ENCODE results near the gene SAA4. TPM values are rescaled to one million over a fixed set of nuclear protein-coding genes. Genes with fewer than 3 reads are reported as not detected.
"Not testable (repeated sequence)": the region's sequence is repeated elsewhere in the genome, so short reads cannot be mapped to it uniquely, and the experiment has no call there.

Gene SAA4
- total RNA-seq, 6 experiments from 2014 or later = 798 to 1,388 (median 1,016) TPM

- Histone ChIP-seq H3K27ac (no peak overlapping the region), H3K9me3 (no peaks in the 10 kb centered on the region), H3K4me1 (peaks cover 0 to 27% (median 10%) of the 10 kb centered on the region in 4 donors), H3K36me3 (no peaks in the 10 kb centered on the region), H3K4me3 (no peak overlapping the region), H3K27me3 (no peaks in the 10 kb centered on the region)
- ATAC-seq (no peak), DNase-seq (no peak)
- TF ChIP-seq, protein P1, sequence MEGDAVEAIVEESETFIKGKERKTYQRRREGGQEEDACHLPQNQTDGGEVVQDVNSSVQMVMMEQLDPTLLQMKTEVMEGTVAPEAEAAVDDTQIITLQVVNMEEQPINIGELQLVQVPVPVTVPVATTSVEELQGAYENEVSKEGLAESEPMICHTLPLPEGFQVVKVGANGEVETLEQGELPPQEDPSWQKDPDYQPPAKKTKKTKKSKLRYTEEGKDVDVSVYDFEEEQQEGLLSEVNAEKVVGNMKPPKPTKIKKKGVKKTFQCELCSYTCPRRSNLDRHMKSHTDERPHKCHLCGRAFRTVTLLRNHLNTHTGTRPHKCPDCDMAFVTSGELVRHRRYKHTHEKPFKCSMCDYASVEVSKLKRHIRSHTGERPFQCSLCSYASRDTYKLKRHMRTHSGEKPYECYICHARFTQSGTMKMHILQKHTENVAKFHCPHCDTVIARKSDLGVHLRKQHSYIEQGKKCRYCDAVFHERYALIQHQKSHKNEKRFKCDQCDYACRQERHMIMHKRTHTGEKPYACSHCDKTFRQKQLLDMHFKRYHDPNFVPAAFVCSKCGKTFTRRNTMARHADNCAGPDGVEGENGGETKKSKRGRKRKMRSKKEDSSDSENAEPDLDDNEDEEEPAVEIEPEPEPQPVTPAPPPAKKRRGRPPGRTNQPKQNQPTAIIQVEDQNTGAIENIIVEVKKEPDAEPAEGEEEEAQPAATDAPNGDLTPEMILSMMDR (IDR thresholded peaks at IDR 0.05) = no peak
- TF ChIP-seq POLR2A (IDR thresholded peaks at IDR 0.05) = no peak
- intact Hi-C loops (cut with DNase I) = no loop called here
- 90% methylated on average over 3 of the region's 3 CpGs for WGBS (ENCODE audit: insufficient coverage, low coverage, low lambda C conversion rate, missing lambda C conversion rate)
These were observed 16.6 kb upstream of the SAA4 start for GRCh38 chr11:18253233-18253632.

DNA sequence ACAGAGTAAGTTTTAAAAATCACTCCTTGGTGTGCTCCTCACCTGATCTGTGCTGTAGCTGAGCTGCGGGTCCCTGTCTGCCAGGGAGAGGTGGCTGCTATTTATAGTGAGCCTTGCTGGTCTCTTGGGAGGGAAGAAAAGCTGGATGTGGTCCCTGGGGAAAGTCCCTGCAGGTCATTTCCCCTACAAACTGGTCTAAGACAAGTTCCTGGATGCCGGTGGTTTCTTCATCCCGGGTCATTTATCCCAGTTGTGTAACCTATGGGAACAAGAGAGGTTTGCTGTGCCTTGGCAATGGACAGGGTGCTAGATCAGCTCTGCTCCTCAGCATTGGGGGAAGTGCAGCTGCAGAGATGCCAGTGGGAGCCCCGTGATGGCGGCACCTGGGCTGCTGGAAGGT lies 12.0 kb upstream of the SAA4 start, which contains the start of gene SAA2:
TSS of gene SAA2 (minus strand) at position 108 of the 400 bp plus-strand sequence. CDS start 657 bp downstream, outside the sequence.
- Histone ChIP-seq H3K9me3 (no peaks in the 10 kb centered on the region), H3K27ac (peak within 1 kb of the TSS in 2 of 3 donors; percentile 13 to 63), H3K36me3 (no peaks in the 10 kb centered on the region), H3K4me1 (peaks cover 0 to 10% (median 2%) of the 10 kb centered on the region in 4 donors), H3K27me3 (no peaks in the 10 kb centered on the region), H3K4me3 (no peak within 1 kb of the TSS)
- ATAC-seq (peak; percentile 16 to 63 (median 50)), DNase-seq (peak in 2 of 3 donors; percentile 54 to 68)
- WGBS (ENCODE audit: insufficient coverage, low coverage, low lambda C conversion rate, missing lambda C conversion rate) = 27% methylated on average over 3 of the region's 5 CpGs
- TF ChIP-seq POLR2A (IDR thresholded peaks at IDR 0.05) = peak; percentile 71
- TF ChIP-seq, protein P1 (IDR thresholded peaks at IDR 0.05) = no peak
- intact Hi-C loops (cut with DNase I) = no loop called here

GRCh38 chr11:18247191-18247581 lies 10.6 kb upstream of the SAA4 start:
- H3K9me3 ChIP-seq; H3K4me1 ChIP-seq; H3K27me3 ChIP-seq; DNase-seq; ATAC-seq; H3K27ac ChIP-seq; intact Hi-C loops (cut with DNase I); H3K4me3 ChIP-seq; H3K36me3 ChIP-seq: not testable (repeated sequence)
- WGBS (ENCODE audit: insufficient coverage, low coverage, low lambda C conversion rate, missing lambda C conversion rate) = 64% methylated on average over 1 of the region's 6 CpGs

DNA sequence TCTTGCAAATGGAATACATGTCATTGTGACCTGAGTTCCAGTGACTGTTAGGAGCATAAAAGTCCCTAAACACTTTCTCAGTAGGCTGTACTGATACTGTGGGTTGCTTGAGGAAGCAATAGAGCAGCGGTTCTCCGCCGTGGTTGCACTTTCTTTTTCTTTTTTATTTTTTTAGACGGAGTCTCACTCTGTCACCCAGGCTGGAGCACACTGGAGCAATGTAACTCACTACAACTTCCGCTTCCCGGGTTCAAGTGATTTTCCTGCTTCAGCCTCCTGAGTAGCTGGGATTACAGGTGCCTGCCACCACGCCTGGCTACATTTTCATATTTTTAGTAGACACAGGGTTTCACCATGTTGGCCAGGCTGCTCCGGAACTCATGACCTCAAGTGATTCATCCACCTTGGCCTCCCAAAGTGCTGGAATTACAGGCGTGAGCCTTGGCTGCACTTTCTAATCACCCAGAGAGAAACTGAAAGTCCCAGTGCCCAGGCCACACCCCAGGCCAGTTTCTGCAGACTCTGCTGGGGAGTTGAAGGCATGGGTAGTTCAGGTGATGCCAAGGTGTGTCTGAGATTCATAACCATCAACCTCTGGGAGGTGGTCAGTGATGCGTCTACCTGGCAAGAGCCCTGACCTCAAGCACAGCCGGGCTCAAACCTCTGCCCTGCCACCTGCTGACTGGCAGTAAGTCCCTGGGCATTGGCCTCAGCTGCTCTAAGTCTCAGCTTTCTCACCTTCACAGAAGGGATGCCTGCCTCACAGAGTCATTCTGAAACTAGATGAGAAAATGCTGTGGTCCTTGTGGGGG lies 10.0 kb upstream of the SAA4 start:
- TF ChIP-seq, protein P1 (IDR thresholded peaks at IDR 0.05) = peak in 1 of 4 donors; percentile 13
- peak; percentile 38 for TF ChIP-seq POLR2A (IDR thresholded peaks at IDR 0.05)
- DNase-seq (peak in 1 of 3 donors; percentile 47), ATAC-seq (peak; percentile 13 to 66 (median 44))
- WGBS (ENCODE audit: insufficient coverage, low coverage, low lambda C conversion rate, missing lambda C conversion rate) = 45% methylated on average over 9 of the region's 11 CpGs
- intact Hi-C loops (cut with DNase I); H3K9me3 ChIP-seq; H3K36me3 ChIP-seq; H3K4me3 ChIP-seq; H3K27me3 ChIP-seq: not testable (repeated sequence)
- H3K4me1 ChIP-seq = peaks cover 0 to 13% (median 2%) of the 10 kb centered on the region in 4 donors
- peak overlapping the region in 2 of 3 donors; percentile 0 to 11 for H3K27ac ChIP-seq

DNA sequence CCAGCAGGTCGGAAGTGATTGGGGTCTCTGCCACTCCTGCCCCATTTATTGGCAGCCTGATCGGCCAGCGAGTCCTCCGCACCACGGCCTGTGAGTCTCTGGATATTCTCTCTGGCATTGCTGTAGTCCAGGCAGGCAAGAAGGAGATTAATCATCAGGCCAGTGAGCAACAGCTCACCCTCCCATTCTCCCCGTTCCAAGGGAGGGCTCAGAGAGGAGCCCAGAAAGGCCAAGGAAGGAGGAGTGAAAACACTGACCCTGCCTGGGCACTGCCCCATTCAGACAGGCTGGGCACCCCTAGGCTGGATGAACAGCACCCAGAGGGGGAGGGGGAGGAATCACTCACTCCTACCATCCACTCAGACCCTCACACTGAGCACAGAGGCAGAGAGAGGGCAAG lies 8.8 kb upstream of the SAA4 start:
- peaks cover 0 to 15% (median 2%) of the 10 kb centered on the region in 4 donors for H3K4me1 ChIP-seq
- no peak overlapping the region for H3K4me3 ChIP-seq
- H3K9me3 ChIP-seq = no peaks in the 10 kb centered on the region
- H3K36me3 ChIP-seq = no peaks in the 10 kb centered on the region
- ATAC-seq (peak in 1 of 4 donors; percentile 1), DNase-seq (peak in 1 of 3 donors; percentile 53)
- H3K27ac ChIP-seq = no peak overlapping the region
- TF ChIP-seq, protein P1 (IDR thresholded peaks at IDR 0.05) = no peak
- no peak for TF ChIP-seq POLR2A (IDR thresholded peaks at IDR 0.05)
- WGBS (ENCODE audit: insufficient coverage, low coverage, low lambda C conversion rate, missing lambda C conversion rate) = 30% methylated on average over 2 of the region's 6 CpGs
- intact Hi-C loops (cut with DNase I) = no loop called here
- H3K27me3 ChIP-seq = no peaks in the 10 kb centered on the region
